Brain microvascular endothelial cell (primary cell): ENCODE data around the gene MAZ.

Source experiments
- DNase-seq: peaks from one replicate; pipeline ENCODE4 v3.0.0-alpha.2; 2020
- H3K27ac ChIP-seq: fragments of 250-450 bp; sonication (Bioruptor Pico); 2 replicates; pipeline ENCODE4 v1.5.1; 2020; ENCODE audit warnings: mild to moderate bottlenecking, moderate library complexity
- H3K27me3 ChIP-seq: fragments of 250-450 bp; sonication (Bioruptor Pico); replicated peaks from 2 replicates; pipeline ENCODE4 v1.5.1; 2020; ENCODE audit warnings: mild to moderate bottlenecking
- H3K36me3 ChIP-seq: fragments of 250-450 bp; sonication (Bioruptor Pico); replicated peaks from 2 replicates; pipeline ENCODE4 v1.5.1; 2020; ENCODE audit warnings: mild to moderate bottlenecking
- H3K4me3 ChIP-seq: 2 replicates; pipeline ENCODE4 v1.5.1; 2011; ENCODE audit warnings: low read depth, mild to moderate bottlenecking, control low read depth, low read length, moderate library complexity
- CTCF ChIP-seq: IDR thresholded peaks from 2 replicates; pipeline ENCODE4 v1.5.1; 2011; ENCODE audit warnings: low read depth, mild to moderate bottlenecking, moderate library complexity, low read length, control low read depth, inconsistent platforms; ENCODE audit errors: missing control alignments
- in situ Hi-C: cut with HindIII; loops from 2 replicates; pipeline ENCODE4 v1.10.0; 2017; ENCODE audit warnings: low sequenced_read_pairs, low pct_ligation_motif_present

MAZ gene

GRCh38 chr16:29852654-29853053 is 46.3 kb downstream of the MAZ start:
- TF ChIP-seq CTCF = no peak
- Histone ChIP-seq H3K27me3 (no peaks in the 10 kb centered on the region), H3K4me3 (no peak overlapping the region), H3K27ac (no peak overlapping the region), H3K36me3 (peaks cover 24% of the 10 kb centered on the region)
- in situ Hi-C loops = no loop called here
- DNase-seq = no peak

GRCh38 chr16:29854520-29855100 is 48.3 kb downstream of the MAZ start:
- H3K36me3 ChIP-seq = peaks cover 21% of the 10 kb centered on the region
- in situ Hi-C loops = no loop called here
- H3K4me3 ChIP-seq = no peak overlapping the region
- no peak for TF ChIP-seq CTCF
- no peaks in the 10 kb centered on the region for H3K27me3 ChIP-seq
- no peak for DNase-seq
- H3K27ac ChIP-seq = no peak overlapping the region

- peaks cover 18% of the 10 kb centered on the region for H3K36me3 ChIP-seq
- TF ChIP-seq CTCF = no peak
- in situ Hi-C loops = no loop called here
These were observed 50.9 kb downstream of the MAZ start for GRCh38 chr16:29857133-29857760.

GRCh38 chr16:29858149-29858849 is 52.0 kb downstream of the MAZ start:
- no peaks in the 10 kb centered on the region for H3K27me3 ChIP-seq
- no peak for TF ChIP-seq CTCF
- peaks cover 18% of the 10 kb centered on the region for H3K36me3 ChIP-seq
- H3K27ac ChIP-seq = no peak overlapping the region
- H3K4me3 ChIP-seq = no peak overlapping the region
- no peak for DNase-seq
- in situ Hi-C loops = no loop called here

More at GRCh38 chr16:29857133-29857760, 50.9 kb downstream of the MAZ start:
- no peak overlapping the region for H3K4me3 ChIP-seq
- no peaks in the 10 kb centered on the region for H3K27me3 ChIP-seq
- DNase-seq = peak; percentile 33
- no peak overlapping the region for H3K27ac ChIP-seq

- Histone ChIP-seq H3K36me3 (peaks cover 18% of the 10 kb centered on the region), H3K27me3 (no peaks in the 10 kb centered on the region), H3K4me3 (no peak overlapping the region), H3K27ac (no peak overlapping the region)
- no peak for DNase-seq
- in situ Hi-C loops = no loop called here
- no peak for TF ChIP-seq CTCF
These were observed 52.6 kb downstream of the MAZ start for GRCh38 chr16:29858974-29859373.

- in situ Hi-C loops = no loop called here
- DNase-seq = no peak
- peaks cover 18% of the 10 kb centered on the region for H3K36me3 ChIP-seq
- H3K4me3 ChIP-seq = no peak overlapping the region
- H3K27me3 ChIP-seq = no peaks in the 10 kb centered on the region
- no peak for TF ChIP-seq CTCF
- H3K27ac ChIP-seq = no peak overlapping the region
These were observed 53.9 kb downstream of the MAZ start for GRCh38 chr16:29860218-29860617.
